Endothelial cell of umbilical vein (primary cell): ENCODE results near the gene SUSD2. TPM values are rescaled to one million over a fixed set of nuclear protein-coding genes. Genes with fewer than 3 reads are reported as not detected.

Experiments
- BruUV-seq: library from RNA; stranded (reverse); fragments of 400-500 nt; replicated peaks from 2 replicates; lab custom pipeline; 2021; lab: Mats Ljungman, UMichigan
- CTCF ChIA-PET: fragments of 300-600, 350-600 bp; sonication (Branson Sonifier 250); formaldehyde crosslinking; loops from one replicate; lab custom pipeline; 2021; ENCODE audit warnings: antibody characterized with exemption, inconsistent platforms; lab: Charles Lee
- POLR2A ChIA-PET: fragments of 300-600, 350-600 bp; sonication (Branson Sonifier 250); formaldehyde crosslinking; loops from one replicate; lab custom pipeline; 2021; ENCODE audit warnings: antibody characterized with exemption, inconsistent platforms; lab: Charles Lee
- DNase-seq: peaks from one replicate; pipeline ENCODE4 v3.0.0-alpha.2; 2011; ENCODE audit warnings: low read depth, low spot score
- FAIRE-seq: peaks from 2 replicates; lab custom pipeline; 2011; peaks lifted over from hg19 to GRCh38; lab: Jason Lieb, UNC
- H2AFZ ChIP-seq: 2 replicates; pipeline ENCODE4 v1.6.0; 2012; ENCODE audit warnings: low read depth, low read length, control low read depth, inconsistent platforms
- H3K27ac ChIP-seq: 2 replicates; pipeline ENCODE4 v1.5.1; 2011; ENCODE audit warnings: low read depth, mild to moderate bottlenecking, control low read depth, low read length, moderate library complexity; ENCODE audit not compliant: insufficient read depth
- H3K27me3 ChIP-seq, 2 experiments: 2 replicates each; pipeline versions ENCODE4 v1.6.0 to v1.6.1; 2011; ENCODE audit warnings: low read length in 2 of 2, mixed read lengths in 1 of 2; ENCODE audit not compliant: control insufficient read depth in 2 of 2, insufficient read depth in 2 of 2
- H3K36me3 ChIP-seq, 2 experiments: 2 replicates in 1 of 2; 3 replicates in 1 of 2; pipeline ENCODE4 v1.5.1; 2011; ENCODE audit warnings: low read length in 2 of 2, mild to moderate bottlenecking in 1 of 2, moderate library complexity in 1 of 2; ENCODE audit not compliant: control insufficient read depth in 2 of 2, insufficient read depth in 2 of 2; ENCODE audit errors: extremely low read depth in 1 of 2
- H3K4me1 ChIP-seq: 3 replicates; pipeline ENCODE4 v1.5.1; 2011; ENCODE audit warnings: mild to moderate bottlenecking, low read length; ENCODE audit not compliant: control insufficient read depth, insufficient read depth; ENCODE audit errors: extremely low read depth
- H3K4me2 ChIP-seq: 2 replicates; pipeline ENCODE4 v1.6.1; 2011; ENCODE audit warnings: low read length, control low read depth, mixed read lengths; ENCODE audit not compliant: insufficient read depth
- H3K4me3 ChIP-seq, 3 experiments: fragments of 200-600 bp in 1 of 3; sonication (generic), shearing (Covaris generic) in 1 of 3; replicated peaks in 1 of 3; 2 replicates each; pipeline ENCODE4 v1.5.1; 2011 to 2016; ENCODE audit warnings: control low read depth in 3 of 3, low read length in 3 of 3, mild to moderate bottlenecking in 2 of 3, inconsistent platforms in 1 of 3, low read depth in 1 of 3, moderate library complexity in 1 of 3; ENCODE audit not compliant: insufficient read depth in 1 of 3
- H3K79me2 ChIP-seq: 2 replicates; pipeline ENCODE4 v1.6.0; 2012; ENCODE audit warnings: low read length, inconsistent platforms; ENCODE audit not compliant: control insufficient read depth, insufficient read depth
- H3K9ac ChIP-seq: replicated peaks from 2 replicates; pipeline ENCODE3; 2011; ENCODE audit warnings: low read length, control low read depth; ENCODE audit not compliant: insufficient read depth; ENCODE audit errors: extremely low read depth
- H3K9me1 ChIP-seq: replicated peaks from 3 replicates; pipeline ENCODE4 v1.6.0; 2011; ENCODE audit warnings: mild to moderate bottlenecking, low read length; ENCODE audit not compliant: control insufficient read depth, insufficient read depth; ENCODE audit errors: extremely low read depth
- H3K9me3 ChIP-seq: replicated peaks from 2 replicates; pipeline ENCODE4 v1.5.1; 2012; ENCODE audit warnings: low read length, inconsistent platforms; ENCODE audit not compliant: control insufficient read depth, insufficient read depth
- H4K20me1 ChIP-seq: replicated peaks from 2 replicates; pipeline ENCODE3; 2011; ENCODE audit warnings: mild to moderate bottlenecking, low read length; ENCODE audit not compliant: control insufficient read depth, insufficient read depth; ENCODE audit errors: extremely low read depth
- CTCF ChIP-seq, 2 donors: IDR thresholded peaks; 1 replicate in 1 of 2; 2 replicates in 1 of 2; pipeline ENCODE4 v1.5.1; 2011; ENCODE audit warnings: low read length in 2 of 2, mild to moderate bottlenecking in 2 of 2, moderate library complexity in 2 of 2, control low read depth in 1 of 2, inconsistent platforms in 1 of 2, low read depth in 1 of 2; ENCODE audit not compliant: insufficient read depth in 1 of 2; ENCODE audit errors: extremely low read depth in 1 of 2
- EZH2 ChIP-seq: IDR thresholded peaks from 2 replicates; pipeline ENCODE4 v1.6.1; 2012; ENCODE audit warnings: borderline replicate concordance, low read depth, mild to moderate bottlenecking, moderate library complexity, low read length, inconsistent platforms; ENCODE audit not compliant: severe bottlenecking
- FOS ChIP-seq: IDR thresholded peaks from 2 replicates; pipeline ENCODE4 v1.6.1; 2011; ENCODE audit warnings: mild to moderate bottlenecking, low read length, moderate library complexity, borderline replicate concordance; ENCODE audit not compliant: insufficient read depth
- GATA2 ChIP-seq: IDR thresholded peaks from 2 replicates; pipeline ENCODE4 v1.7.0; 2011; ENCODE audit warnings: low read depth, mild to moderate bottlenecking, moderate library complexity, mixed read lengths, low read length; ENCODE audit not compliant: insufficient read length, insufficient read depth
- JUN ChIP-seq: IDR thresholded peaks from 2 replicates; pipeline ENCODE4 v1.6.1; 2011; ENCODE audit warnings: borderline replicate concordance, low read depth; ENCODE audit not compliant: insufficient read length, insufficient read depth
- MAX ChIP-seq: IDR thresholded peaks from 2 replicates; pipeline ENCODE4 v1.6.1; 2011; ENCODE audit not compliant: insufficient read depth, insufficient read length
- MYC ChIP-seq: IDR thresholded peaks from one replicate; pipeline ENCODE4 v1.6.1; 2011; ENCODE audit warnings: mild to moderate bottlenecking, low read depth, low read length
- POLR2A ChIP-seq: IDR thresholded peaks from 2 replicates; pipeline ENCODE4 v1.6.1; 2012; ENCODE audit warnings: low read depth, mild to moderate bottlenecking, control low read depth, low read length
- POLR2AphosphoS5 ChIP-seq: IDR thresholded peaks from 2 replicates; pipeline ENCODE4 v1.6.1; 2012; ENCODE audit warnings: low read depth, mild to moderate bottlenecking, control low read depth, low read length, moderate library complexity; ENCODE audit not compliant: insufficient read depth
- dilution Hi-C: fragments of 300-500 bp; cut with MboI; formaldehyde crosslinking; loops from one replicate; pipeline ENCODE4 v1.15.0; 2019; ENCODE audit warnings: low sequenced_read_pairs; ENCODE audit not compliant: extremely low pct_ligation_motif_present
- intact Hi-C: fragments of 100-400 bp; cut with micrococcal nuclease; formaldehyde crosslinking; loops from one replicate; pipeline ENCODE4 v1.10.0; 2022
- polyA plus RNA-seq, 4 experiments: library from polyadenylated mRNA; depleted of rRNA in 3 of 4; stranded (reverse) in 3 of 4; unstranded in 1 of 4; fragments of >200 nt; gene quantifications; 2 replicates each; pipeline versions ENCODE4 v1.2.1 to v1.2.3, GENCODE V29; 2011 to 2012; ENCODE audit warnings: missing spikeins in 1 of 4
- total RNA-seq: library from RNA; stranded (reverse); gene quantifications from 2 replicates; pipeline ENCODE4 v1.2.3, GENCODE V29; 2021

SUSD2 gene
- total and polyA plus RNA-seq, 2 donors (not counting 3 experiments of a cell fraction or from before 2014, with no cell fraction given), result 0.26 to 0.27 TPM

GRCh38 chr22:24190596-24191208, 9.4 kb downstream of the SUSD2 start:
- no peaks in the 10 kb centered on the region for H3K27me3 ChIP-seq
- H3K4me3 ChIP-seq, result no peak overlapping the region
- intact Hi-C loops, result no loop called here
- POLR2A ChIA-PET, result interaction anchor here (0.9 kb wide), 2 partner anchors 49 to 57 kb away, joined by 3 to 4 read pairs; no protein-coding TSS in a partner anchor
- no peaks in the 10 kb centered on the region for H3K9me3 ChIP-seq
- TF ChIP-seq GATA2 (no peak), JUN (no peak), POLR2A (no peak), FOS (no peak), POLR2AphosphoS5 (no peak), MYC (no peak), EZH2 (no peak), MAX (no peak), CTCF (IDR thresholded peaks at IDR 0.05; ENCODE audit: extremely low read depth in 1 of 2, insufficient read depth in 1 of 2, low read depth in 1 of 2, low read length in 2 of 2) (no peak)
- dilution Hi-C loops, result no loop called here
- peaks cover 9% of the 10 kb centered on the region for H3K4me1 ChIP-seq
- no peaks in the 10 kb centered on the region for H3K36me3 ChIP-seq
- H3K4me2 ChIP-seq, result no peak overlapping the region
- BruUV-seq, result no TSS peak
- CTCF ChIA-PET, result interaction anchor here (0.9 to 4.6 kb wide), 16 partner anchors 8 to 130 kb away, joined by 3 to 164 read pairs (median 6); partner anchors contain the start of gene GGT5
- no peaks in the 10 kb centered on the region for H3K9me1 ChIP-seq
- H4K20me1 ChIP-seq, result no peaks in the 10 kb centered on the region
- H3K27ac ChIP-seq, result no peak overlapping the region
- H3K79me2 ChIP-seq, result no peaks in the 10 kb centered on the region
- FAIRE-seq (no peak), DNase-seq (no peak)
- H3K9ac ChIP-seq, result no peak overlapping the region
- no peak overlapping the region for H2AFZ ChIP-seq
